Measurements from ENCODE around the gene PRKAA2.

PRKAA2 gene

DNA sequence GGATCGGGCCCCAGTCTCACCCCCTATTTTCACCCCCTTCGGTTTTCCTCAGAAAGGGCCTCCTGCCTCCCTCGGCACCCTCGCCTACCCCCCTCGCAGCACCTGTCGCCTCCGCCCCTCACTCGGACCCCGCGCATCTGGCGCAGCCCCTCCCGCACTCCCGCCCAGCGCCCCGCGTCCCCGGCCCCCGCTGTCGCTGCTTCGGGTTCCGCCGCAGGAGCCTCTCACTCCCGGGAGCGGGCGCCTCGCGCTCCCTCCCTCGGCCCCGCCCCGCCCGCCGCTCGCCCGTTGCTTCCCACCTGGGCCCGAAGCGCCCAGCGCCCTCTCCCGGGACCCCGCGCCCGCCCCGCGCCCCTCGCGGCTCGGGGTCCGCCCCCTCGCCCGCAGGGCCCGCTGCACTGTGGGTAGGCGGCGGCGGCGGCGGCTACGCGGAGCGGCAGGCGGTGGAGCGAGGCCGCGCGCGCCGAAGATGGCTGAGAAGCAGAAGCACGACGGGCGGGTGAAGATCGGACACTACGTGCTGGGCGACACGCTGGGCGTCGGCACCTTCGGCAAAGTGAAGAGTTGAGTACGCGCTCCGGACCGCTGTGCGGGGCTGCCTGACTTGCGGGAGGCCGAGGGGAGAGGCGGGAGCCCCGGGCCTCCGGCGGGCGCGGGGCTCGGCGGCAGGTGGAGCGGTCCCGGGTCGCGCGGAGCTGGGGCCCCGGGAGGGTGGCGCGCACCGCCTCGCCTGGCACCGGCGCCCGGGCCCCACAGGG lies at the start of gene PRKAA2 (continued):
- TF ChIP-seq, protein P1, sequence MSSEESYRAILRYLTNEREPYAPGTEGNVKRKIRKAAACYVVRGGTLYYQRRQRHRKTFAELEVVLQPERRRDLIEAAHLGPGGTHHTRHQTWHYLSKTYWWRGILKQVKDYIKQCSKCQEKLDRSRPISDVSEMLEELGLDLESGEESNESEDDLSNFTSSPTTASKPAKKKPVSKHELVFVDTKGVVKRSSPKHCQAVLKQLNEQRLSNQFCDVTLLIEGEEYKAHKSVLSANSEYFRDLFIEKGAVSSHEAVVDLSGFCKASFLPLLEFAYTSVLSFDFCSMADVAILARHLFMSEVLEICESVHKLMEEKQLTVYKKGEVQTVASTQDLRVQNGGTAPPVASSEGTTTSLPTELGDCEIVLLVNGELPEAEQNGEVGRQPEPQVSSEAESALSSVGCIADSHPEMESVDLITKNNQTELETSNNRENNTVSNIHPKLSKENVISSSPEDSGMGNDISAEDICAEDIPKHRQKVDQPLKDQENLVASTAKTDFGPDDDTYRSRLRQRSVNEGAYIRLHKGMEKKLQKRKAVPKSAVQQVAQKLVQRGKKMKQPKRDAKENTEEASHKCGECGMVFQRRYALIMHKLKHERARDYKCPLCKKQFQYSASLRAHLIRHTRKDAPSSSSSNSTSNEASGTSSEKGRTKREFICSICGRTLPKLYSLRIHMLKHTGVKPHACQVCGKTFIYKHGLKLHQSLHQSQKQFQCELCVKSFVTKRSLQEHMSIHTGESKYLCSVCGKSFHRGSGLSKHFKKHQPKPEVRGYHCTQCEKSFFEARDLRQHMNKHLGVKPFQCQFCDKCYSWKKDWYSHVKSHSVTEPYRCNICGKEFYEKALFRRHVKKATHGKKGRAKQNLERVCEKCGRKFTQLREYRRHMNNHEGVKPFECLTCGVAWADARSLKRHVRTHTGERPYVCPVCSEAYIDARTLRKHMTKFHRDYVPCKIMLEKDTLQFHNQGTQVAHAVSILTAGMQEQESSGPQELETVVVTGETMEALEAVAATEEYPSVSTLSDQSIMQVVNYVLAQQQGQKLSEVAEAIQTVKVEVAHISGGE (tag by site-specific recombination; conservative IDR thresholded peaks at IDR 0.05; ENCODE audit: low read depth), result 0 out of 2 replicates have a peak, but pooled peaks have one; percentile 40
- TF ChIP-seq ZNF473 (tag by site-specific recombination; IDR thresholded peaks at IDR 0.05) (no peak), ZNF544 (tag by site-specific recombination; IDR thresholded peaks at IDR 0.05) (no peak), SP2 (tag by site-specific recombination; IDR thresholded peaks at IDR 0.05) (0 out of 2 replicates have a peak, but pooled peaks have one; percentile 10), TCF7L2 (IDR thresholded peaks at IDR 0.05; ENCODE audit: borderline replicate concordance, low read depth, low read length) (no peak), ZBTB21 (tag by site-specific recombination; IDR thresholded peaks at IDR 0.05) (no peak), HOXC10 (CRISPR knock-in tag; IDR thresholded peaks at IDR 0.05) (no peak), ZNF785 (tag by site-specific recombination; IDR thresholded peaks at IDR 0.05) (no peak), ZNF24 (tag by site-specific recombination; IDR thresholded peaks at IDR 0.05) (no peak), ZFP3 (tag by site-specific recombination; IDR thresholded peaks at IDR 0.05; ENCODE audit: low read depth) (no peak), RBAK (tag by site-specific recombination; IDR thresholded peaks at IDR 0.05) (no peak), ZNF350 (tag by site-specific recombination; IDR thresholded peaks at IDR 0.05) (no peak), YY2 (tag by site-specific recombination; IDR thresholded peaks at IDR 0.05) (no peak), ZNF548 (tag by site-specific recombination; IDR thresholded peaks at IDR 0.05) (no peak), GLIS2 (tag by site-specific recombination; IDR thresholded peaks at IDR 0.05) (peak; percentile 89)
- TF ChIP-seq, protein P2, sequence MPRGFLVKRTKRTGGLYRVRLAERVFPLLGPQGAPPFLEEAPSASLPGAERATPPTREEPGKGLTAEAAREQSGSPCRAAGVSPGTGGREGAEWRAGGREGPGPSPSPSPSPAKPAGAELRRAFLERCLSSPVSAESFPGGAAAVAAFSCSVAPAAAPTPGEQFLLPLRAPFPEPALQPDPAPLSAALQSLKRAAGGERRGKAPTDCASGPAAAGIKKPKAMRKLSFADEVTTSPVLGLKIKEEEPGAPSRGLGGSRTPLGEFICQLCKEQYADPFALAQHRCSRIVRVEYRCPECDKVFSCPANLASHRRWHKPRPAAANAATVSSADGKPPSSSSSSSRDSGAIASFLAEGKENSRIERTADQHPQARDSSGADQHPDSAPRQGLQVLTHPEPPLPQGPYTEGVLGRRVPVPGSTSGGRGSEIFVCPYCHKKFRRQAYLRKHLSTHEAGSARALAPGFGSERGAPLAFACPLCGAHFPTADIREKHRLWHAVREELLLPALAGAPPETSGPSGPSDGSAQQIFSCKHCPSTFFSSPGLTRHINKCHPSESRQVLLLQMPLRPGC (tag by site-specific recombination; IDR thresholded peaks at IDR 0.05), result no peak
- TF ChIP-seq, protein P3, sequence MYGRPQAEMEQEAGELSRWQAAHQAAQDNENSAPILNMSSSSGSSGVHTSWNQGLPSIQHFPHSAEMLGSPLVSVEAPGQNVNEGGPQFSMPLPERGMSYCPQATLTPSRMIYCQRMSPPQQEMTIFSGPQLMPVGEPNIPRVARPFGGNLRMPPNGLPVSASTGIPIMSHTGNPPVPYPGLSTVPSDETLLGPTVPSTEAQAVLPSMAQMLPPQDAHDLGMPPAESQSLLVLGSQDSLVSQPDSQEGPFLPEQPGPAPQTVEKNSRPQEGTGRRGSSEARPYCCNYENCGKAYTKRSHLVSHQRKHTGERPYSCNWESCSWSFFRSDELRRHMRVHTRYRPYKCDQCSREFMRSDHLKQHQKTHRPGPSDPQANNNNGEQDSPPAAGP (tag by site-specific recombination; IDR thresholded peaks at IDR 0.05), result peak; percentile 50
- TF ChIP-seq, protein P4, sequence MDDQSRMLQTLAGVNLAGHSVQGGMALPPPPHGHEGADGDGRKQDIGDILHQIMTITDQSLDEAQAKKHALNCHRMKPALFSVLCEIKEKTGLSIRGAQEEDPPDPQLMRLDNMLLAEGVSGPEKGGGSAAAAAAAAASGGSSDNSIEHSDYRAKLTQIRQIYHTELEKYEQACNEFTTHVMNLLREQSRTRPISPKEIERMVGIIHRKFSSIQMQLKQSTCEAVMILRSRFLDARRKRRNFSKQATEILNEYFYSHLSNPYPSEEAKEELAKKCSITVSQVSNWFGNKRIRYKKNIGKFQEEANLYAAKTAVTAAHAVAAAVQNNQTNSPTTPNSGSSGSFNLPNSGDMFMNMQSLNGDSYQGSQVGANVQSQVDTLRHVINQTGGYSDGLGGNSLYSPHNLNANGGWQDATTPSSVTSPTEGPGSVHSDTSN (CRISPR knock-in tag; IDR thresholded peaks at IDR 0.05), result no peak
- TF ChIP-seq, protein P5, sequence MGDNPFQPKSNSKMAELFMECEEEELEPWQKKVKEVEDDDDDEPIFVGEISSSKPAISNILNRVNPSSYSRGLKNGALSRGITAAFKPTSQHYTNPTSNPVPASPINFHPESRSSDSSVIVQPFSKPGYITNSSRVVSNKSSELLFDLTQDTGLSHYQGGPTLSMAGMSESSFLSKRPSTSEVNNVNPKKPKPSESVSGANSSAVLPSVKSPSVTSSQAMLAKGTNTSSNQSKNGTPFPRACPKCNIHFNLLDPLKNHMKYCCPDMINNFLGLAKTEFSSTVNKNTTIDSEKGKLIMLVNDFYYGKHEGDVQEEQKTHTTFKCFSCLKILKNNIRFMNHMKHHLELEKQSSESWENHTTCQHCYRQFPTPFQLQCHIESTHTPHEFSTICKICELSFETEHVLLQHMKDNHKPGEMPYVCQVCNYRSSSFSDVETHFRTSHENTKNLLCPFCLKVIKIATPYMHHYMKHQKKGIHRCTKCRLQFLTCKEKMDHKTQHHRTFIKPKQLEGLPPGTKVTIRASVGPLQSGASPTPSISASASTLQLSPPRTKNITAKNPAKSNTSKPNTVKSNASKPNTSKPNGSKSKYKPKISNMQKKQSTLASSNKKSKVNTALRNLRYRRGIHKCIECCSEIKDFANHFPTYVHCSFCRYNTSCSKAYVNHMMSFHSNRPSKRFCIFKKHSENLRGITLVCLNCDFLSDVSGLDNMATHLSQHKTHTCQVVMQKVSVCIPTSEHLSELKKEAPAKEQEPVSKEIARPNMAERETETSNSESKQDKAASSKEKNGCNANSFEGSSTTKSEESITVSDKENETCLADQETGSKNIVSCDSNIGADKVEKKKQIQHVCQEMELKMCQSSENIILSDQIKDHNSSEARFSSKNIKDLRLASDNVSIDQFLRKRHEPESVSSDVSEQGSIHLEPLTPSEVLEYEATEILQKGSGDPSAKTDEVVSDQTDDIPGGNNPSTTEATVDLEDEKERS (tag by site-specific recombination; IDR thresholded peaks at IDR 0.05), result no peak
- TF ChIP-seq, protein P6, sequence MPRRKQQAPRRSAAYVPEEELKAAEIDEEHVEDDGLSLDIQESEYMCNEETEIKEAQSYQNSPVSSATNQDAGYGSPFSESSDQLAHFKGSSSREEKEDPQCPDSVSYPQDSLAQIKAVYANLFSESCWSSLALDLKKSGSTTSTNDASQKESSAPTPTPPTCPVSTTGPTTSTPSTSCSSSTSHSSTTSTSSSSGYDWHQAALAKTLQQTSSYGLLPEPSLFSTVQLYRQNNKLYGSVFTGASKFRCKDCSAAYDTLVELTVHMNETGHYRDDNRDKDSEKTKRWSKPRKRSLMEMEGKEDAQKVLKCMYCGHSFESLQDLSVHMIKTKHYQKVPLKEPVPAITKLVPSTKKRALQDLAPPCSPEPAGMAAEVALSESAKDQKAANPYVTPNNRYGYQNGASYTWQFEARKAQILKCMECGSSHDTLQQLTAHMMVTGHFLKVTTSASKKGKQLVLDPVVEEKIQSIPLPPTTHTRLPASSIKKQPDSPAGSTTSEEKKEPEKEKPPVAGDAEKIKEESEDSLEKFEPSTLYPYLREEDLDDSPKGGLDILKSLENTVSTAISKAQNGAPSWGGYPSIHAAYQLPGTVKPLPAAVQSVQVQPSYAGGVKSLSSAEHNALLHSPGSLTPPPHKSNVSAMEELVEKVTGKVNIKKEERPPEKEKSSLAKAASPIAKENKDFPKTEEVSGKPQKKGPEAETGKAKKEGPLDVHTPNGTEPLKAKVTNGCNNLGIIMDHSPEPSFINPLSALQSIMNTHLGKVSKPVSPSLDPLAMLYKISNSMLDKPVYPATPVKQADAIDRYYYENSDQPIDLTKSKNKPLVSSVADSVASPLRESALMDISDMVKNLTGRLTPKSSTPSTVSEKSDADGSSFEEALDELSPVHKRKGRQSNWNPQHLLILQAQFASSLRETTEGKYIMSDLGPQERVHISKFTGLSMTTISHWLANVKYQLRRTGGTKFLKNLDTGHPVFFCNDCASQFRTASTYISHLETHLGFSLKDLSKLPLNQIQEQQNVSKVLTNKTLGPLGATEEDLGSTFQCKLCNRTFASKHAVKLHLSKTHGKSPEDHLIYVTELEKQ (tag by site-specific recombination; IDR thresholded peaks at IDR 0.05; ENCODE audit: borderline replicate concordance), result no peak
